ENCODE data around the gene ORC5.
"Not testable (repeated sequence)": the region's sequence is repeated elsewhere in the genome, so short reads cannot be mapped to it uniquely, and the experiment has no call there.

The ORC5 gene

DNA sequence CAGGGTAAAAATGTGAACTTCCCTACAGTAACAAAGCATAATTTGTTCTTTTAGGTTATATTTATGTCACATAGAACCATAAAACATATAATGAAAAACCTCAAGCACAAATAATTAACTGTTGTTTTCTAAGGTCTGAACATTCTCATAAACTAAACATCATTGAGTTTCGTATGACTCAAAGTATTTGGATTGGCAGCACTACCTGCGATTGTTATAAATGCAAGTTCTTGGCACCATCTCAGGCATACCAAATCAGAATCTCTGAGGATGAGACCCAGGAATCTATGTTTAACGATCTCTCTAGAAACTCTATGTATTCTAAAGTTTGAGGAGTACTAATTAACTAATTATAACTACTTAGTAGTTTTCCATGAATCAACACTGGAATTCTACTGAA is 22.5 kb downstream of the ORC5 start:
- DNase-seq (ENCODE audit: low spot score): no peak

DNA sequence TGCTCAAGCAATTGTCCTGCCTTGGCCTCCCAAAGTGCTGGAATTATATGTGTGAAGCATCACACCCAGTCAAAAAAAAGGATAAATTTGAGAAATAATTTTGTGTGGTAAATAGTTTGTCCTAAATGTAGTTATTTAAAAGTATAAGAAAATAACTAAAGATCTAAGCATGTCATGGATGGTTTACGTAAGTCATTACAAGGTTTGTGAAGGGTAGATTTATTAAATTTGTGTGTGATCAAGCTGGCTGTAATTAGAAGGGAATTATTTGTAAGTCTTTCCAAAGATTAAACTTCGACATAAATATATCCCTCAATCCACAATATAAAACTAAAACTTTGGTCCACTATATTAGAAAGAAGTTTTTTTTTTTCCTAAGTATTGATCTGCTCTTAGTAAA is 28.6 kb downstream of the ORC5 start:
- no peak for DNase-seq (ENCODE audit: low spot score)

DNA sequence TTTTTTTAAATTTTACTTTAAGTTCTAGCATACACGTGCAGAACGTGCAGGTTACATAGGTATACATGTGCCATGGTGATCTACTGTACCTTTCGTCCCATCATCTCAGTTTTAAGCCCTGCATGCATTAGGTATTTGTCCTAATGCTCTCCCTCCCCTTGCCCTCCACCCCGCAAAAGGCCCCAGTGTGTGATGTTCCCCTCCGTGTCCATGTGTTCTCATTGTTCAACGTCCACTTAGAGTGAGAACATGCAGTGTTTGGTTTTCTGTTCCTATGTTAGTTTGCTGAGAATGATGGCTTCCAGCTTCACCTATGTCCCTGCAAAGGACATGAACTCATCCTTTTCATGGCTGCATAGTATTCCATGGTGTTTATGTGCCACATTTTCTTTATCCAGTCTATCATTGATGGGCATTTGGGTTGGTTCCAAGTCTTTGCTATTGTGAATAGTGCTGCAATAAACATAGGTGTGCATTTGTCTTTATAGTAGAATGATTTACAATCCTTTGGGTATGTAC is 30.2 kb downstream of the ORC5 start:
- not testable (repeated sequence) for DNase-seq (ENCODE audit: low spot score)

DNA sequence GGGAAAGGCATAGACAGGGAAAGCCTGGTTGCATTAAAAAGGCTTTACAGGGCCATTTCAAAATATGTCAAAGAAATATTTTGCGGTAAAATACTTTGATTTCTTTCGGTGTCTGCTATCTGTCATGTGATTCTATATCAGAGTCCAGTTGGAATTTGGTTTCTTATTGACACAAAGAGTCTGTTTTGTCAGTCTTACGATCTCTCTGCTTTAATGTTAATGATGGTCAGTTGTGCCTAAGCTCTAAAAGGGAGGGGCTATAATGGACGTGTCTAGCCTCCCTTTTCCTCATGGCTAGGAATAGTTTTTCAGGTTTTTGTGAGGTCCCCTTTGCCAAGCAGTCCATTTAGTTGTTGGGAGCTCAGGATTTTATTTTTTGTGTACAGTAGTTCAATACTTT is 31.5 kb downstream of the ORC5 start:
- DNase-seq (ENCODE audit: low spot score): no peak

DNA sequence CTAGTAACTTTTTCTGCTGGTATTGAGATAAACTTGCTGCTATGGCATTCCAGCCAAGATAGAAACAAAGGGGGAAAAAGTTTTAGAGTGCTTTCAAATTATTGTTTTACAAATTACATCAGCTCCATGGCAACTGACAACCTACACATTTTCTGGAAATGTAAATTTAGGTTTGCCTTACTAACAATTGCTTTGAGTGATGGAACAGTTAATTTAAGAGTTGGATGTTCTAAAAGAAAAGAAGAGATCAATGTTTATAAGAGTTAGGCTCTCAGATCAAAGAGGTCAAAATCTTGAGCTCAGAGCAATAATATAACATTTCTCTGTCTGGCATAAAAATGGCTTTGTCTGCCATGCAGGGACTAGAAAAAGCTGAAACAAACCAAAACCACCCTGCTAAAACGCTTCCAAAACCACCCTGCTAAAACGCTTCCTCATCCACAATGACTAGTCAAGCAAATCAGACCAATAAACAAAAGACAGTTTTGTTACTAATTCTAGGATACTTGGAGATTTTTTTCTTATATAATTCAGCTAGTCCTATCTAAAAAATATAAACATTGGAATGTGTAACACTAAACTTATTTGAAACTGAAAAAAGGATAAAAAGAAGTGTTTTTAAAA is 32.3 kb downstream of the ORC5 start:
- DNase-seq (ENCODE audit: low spot score): no peak

DNA sequence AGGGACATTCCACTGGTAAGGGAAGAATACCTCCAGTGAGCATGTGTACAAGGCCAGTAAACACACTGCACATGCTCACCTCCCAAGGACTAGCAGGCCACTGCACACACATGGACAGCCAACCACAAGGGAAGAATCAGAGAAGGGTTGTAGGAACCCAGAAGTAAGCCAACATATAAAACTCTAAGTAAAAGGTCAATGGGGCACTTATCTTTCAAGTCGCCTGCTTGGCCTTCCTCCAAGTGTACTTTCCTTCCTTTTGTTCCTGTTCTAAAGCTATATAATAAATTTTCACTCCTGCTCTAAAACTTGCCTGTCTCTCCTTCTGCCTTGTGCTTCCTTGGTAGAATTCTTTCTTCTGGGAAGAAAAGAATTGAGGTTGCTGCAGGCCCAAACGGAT is 33.0 kb downstream of the ORC5 start:
- no peak for DNase-seq (ENCODE audit: low spot score)

DNA sequence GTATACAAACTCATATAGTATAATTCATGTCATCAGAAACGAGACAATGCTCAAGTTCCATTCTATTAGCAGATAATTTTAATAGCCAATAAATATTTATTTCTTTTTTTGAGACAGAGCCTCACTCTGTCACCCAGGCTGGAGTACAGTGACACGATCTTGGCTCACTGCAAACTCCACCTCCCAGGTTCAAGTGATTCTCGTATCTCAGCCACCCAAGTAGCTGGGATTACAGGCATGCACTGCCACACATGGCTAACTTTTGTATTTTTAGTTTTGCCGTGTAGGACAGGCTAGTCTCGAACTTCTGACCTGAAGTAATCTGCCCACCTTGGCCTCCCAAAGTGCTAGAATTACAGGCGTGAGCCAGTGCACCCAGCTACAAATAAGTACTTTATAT is 45.7 kb downstream of the ORC5 start:
- DNase-seq (ENCODE audit: low spot score): no peak

DNA sequence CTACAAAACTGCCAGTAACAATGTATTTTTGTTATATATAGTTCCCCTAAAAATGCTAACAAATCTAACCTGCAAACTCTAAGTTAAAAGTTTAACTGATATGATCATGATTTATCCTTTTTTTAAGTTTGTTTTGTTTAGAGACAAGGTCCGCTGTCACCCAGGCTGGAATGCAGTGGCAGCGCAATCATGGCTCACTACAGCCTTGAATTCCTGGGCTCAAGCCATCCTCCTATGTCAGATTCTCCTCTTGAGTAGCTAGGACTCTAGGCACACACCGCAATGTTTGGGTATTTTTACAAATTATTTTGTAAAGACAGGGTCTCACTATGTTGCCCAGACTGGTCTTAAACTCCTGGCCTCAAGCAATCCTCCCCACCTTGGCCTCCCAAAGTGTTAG is 46.6 kb downstream of the ORC5 start:
- DNase-seq (ENCODE audit: low spot score): no peak

DNA sequence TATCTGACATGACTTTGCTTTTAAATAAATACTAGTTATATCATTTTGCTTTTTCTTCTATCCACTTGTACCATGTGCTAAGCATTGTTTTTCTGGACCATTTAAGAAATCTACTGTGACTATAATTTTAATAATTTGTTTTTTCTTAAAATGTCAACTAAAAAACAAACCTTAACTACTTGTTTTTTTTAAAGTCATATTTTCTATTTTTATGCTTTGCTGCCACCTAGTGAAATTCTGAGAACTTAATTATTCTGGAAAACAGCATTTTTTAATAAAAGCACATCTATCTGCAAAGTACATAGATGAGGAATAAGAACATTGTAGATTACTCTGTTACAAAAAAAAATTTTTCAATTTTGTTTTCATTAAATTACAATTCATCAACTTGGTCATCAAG is 47.4 kb downstream of the ORC5 start:
- peak; percentile 7 for DNase-seq (ENCODE audit: low spot score)

DNA sequence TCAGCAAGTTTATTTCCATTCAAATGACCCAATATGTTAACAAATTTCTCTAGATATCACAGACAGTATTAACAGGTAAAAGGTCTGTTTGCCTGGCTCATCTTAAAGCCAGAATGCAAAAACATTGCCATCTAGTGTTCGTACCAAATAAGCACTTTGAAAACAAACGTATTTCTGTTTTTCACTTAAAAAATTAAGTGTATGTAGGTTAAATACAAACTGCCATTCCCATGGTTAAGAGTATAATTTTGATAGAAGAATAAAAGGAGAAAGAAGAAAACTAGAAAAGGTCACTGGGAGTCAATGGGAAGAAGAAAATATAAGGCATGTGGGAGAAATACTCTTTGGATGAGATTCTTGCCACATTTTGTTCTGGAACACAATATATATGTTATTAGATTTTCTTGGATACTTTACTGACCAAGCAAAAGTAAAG is 51.0 kb downstream of the ORC5 start:
- peak; percentile 8 for DNase-seq (ENCODE audit: low spot score)

DNA sequence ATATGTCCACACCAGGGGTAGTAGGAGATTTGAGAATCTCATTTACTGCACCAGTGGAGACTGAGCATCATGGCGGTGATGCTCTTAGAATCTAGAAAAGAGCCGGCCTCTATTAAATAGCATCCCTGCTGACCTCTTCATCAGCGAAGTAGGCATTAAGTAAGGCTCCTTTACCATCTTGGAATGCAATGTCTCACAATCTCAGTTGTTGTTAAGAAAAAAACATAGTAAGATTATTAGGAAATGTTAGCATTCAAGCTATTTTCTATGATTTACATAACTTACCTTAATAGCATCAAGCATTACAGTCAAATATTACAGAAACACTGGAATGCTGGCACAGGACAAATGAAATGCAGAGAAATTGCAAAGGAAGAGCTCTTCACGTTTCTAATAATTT is 54.5 kb downstream of the ORC5 start:
- no peak for DNase-seq (ENCODE audit: low spot score)

DNA sequence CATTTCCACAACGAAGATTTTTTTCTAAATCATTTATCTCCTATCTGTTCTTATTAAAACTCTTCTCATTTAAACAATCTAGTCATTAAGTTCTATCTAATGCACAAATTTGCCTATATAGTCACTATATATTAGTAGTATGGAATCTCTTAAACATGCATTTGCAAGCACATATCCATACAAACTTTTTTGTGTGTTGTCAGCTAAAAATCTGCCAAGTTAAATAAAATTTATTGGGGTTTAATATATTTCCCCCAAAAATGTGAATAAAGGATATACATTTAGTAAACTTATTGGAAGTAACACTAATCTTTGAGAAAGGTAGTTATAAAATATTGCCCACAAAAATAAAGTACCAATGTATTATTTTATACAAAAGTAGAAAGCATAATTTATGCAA is 55.3 kb downstream of the ORC5 start:
- DNase-seq (ENCODE audit: low spot score): no peak

DNA sequence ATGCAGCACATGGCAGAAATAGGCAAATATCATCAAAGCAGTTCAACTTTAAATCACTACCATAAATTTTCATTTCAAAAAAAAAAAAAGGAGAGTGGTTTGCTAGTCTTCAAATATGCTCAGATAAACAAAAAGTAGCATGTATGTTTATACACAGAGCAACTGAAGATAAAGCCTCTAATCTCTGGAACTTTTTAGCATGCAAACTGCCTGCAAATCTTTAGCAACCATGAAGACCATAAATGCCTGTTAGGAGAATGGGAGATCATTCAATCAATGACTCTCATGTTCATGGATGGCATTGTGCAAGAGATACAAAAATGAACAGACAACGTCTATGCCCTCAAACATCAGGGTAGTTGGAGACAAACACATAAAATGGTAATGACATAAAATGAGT is 57.3 kb downstream of the ORC5 start:
- DNase-seq (ENCODE audit: low spot score): no peak

DNA sequence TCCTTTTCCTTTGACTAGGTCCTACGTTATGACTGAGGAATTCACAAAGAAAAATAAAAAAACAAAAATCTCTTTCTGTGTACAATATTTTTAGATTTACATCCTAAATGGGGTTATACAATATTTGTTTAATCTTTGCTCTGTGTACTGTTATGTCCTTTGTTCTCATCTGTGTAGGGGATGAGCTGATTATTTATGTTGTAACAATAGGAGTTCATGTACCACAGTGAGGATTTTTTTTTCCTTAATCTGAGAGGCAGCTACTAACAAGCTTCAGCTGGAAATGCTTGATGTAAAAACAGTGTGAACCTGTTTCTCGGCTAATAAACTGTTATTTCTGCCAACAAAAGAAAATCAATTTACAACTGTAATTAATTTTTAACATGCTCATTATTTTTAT is 58.0 kb downstream of the ORC5 start:
- no peak for DNase-seq (ENCODE audit: low spot score)

DNA sequence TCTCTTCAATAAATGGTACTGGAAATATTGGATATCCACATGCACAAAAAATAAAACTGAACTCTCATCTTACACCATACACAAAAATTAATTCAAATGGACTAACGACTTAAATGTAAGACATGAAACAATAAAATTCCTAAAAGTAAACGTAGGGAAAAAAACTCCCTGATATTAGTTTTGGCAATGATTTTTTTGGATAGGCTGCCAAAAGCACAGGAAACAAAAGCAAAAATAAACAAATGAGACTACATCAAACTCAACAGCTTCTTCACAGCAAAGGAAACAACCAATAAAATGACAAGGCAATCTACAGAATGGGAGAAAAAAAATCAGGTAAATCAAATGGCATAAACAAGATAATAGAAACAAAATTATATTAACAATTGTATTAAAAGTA is 65.7 kb downstream of the ORC5 start:
- no peak for DNase-seq (ENCODE audit: low spot score)

DNA sequence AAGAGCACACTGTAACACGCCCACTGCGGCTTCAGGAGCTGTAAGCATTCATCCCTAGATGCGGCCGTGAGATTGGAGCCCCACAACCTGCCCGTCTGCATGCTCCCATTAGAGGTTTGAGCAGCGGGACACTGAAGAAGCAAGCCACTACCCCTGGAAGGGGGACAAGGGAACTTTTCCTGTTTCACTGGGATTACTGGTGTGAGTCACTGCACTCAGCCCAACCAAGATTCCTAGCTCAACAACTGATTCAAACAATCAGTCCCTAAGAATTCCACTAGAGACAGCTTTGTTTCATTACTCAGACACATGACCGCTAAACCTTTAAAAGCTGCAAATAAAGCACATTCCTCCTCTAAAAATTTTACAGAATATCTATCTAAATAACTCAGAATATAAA is 69.8 kb downstream of the ORC5 start:
- peak; percentile 41 for DNase-seq (ENCODE audit: low spot score)

DNA sequence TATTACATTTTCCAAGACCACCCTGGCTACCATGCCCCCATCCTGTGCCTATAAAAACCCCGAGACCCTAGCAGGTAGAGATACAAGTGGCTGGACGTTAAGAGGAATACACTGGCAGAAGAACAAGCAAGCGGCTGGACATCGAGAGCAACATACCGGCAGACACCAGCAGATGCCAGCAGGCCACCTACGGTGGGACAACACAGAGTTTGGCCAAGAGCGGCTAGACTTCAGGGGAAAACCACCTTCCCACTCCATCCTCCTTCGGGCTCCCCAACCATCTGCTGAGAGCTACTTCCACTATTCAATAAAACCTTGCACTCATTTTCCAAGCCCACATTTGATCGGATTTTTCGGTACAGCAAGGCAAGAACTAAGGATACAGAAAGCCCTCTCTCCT is 70.3 kb downstream of the ORC5 start:
- DNase-seq (ENCODE audit: low spot score): no peak

DNA sequence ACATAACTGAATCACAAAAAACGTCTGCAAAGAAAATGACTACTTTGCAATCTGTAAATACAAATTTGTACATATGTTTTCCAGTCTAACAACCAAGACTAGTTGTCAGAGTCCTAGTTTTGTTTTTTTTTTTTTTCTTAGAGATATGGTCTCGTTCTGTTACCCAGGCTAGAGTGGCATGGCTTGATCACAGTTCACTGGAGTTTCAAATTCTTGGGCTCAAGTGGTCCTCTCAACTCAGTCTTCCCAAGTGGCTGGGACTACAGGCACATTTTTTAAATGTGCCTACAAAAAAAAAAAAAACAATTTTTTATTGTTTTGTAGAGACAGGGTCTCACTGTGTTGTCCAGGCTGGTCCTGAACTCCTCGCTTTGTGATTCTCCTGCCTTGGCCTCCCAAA is 70.8 kb downstream of the ORC5 start:
- no peak for DNase-seq (ENCODE audit: low spot score)

DNA sequence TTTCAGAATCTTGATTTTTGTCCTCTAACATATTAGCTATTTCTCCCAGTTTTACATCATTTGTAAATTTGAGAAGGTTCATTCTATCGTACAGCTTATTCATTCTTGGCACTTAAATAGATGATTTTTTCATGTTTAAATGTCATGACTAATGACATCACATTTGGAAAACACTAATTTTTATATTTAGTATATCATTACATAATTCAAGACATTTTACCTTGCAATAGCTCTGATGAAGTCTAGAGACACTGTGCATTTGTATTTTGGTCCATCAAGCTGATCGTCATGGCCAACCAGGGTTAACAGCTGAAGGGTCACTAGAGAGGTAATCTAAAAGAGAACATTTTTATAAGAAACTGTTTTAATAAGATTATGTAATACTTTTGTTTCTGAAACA is 71.3 kb downstream of the ORC5 start:
- DNase-seq (ENCODE audit: low spot score): no peak

DNA sequence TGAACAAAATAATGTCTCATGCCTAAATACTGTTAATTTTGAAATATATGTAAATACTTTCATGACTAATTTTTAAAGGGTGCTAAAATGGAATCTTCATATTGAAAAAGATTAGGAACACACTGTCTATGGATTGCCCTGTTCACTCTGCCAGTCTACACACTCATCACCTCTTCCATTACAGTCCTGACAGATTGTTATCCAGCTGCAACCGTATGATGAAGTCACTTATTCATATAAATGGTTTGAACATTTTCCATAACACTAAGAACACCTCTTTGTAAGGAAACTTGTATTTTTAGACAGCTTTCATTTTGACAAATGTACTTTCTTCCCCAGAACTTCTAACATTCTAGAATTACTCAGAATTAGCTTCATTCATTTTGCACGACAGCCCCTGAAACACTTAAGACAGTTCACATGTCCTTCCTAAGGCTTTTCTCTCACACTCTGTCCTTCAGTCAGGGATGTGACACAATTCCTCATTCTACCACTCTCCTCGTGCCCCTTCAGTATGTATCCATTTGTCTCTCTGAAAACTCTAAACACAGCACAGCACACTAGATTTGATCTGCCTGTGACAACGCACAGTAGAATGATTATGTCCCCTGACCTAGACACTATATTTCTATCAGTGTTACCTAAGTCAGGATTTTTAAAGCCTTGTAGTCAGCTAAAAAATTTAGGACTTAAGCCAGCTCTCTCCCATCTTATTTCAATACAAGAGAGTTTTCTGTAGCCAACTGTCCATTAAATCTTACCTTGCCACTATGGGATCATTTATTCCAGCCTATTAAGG is 71.9 kb downstream of the ORC5 start:
- DNase-seq (ENCODE audit: low spot score): no peak

DNA sequence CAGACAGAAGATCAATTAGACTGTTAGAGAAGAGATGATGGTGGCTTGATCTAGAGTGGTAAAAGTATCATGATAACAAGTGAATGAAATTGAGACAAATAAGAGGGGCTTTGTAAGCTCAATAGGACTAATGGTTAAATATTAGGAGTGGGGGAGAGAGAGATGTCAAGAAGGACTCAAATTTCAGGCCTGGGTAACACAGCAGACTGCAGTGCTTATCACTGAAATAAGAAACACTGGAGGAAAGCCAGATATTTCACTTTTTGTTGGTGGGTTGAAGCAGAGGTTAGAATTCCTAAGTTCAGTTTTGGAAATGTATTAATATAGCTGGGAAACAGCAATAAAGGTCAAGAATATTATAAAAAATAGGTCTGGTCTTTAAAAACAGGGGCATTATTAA is 74.6 kb downstream of the ORC5 start:
- no peak for DNase-seq (ENCODE audit: low spot score)

DNA sequence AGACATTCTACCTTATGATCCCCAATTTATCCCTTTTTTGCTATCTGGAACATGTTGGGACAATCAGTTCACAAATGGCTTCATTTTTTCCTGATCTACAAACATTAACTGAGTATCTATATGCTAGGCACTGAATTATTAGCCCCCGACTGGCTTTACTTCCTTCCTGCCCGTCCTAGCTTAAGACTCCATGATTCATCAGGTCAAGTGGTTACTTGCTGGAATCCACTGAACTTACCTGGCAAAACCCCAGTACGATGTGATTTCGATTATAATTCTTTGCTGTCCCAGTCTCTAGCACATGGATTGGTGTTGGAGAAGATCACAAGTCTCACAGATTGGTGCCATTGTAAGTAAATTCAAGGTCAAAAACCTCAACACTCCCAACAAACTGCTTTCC is 77.1 kb downstream of the ORC5 start:
- no peak for DNase-seq (ENCODE audit: low spot score)

DNA sequence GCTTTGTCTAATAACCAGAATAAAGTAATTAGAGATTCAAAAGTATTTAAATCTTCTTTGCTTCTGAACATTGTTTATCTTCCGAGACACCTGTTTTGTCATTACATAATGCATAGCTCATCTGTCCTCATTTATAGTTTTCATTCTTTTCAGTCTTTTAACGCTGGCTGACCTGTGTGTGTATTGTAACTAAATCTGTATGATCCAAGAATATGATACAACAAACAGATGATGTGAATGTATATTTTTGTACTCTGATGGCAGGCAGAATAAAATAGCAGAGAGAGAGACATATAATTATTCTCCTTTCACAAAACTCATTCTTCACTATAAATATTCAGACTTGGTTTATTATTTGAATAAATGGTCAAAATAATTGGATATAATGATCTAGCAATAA is 80.6 kb downstream of the ORC5 start:
- no peak for DNase-seq (ENCODE audit: low spot score)

DNA sequence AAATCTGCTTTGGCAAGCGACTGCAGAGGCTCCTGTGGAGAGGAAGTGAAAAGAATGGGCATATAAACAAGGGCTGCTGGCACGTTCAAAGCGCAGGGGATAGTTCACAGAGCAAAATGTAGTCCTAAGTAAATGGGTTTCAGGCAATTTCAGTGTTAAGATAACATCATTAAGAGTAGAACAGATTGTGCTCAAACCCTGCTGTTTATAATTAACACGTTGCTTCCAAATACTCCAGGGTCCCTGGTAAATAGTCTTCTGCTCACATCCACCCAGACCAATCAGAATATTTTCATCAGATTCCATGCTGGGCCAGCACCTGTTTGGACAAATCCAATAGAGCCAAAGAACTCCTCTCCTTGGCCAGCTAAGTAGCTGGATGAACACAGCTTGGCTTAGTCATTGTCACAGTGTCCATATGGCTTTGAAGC is 81.4 kb downstream of the ORC5 start:
- DNase-seq (ENCODE audit: low spot score): no peak
